MCF 10A (cell line): ENCODE results near the gene CAMKK2. TPM values are rescaled to one million over a fixed set of nuclear protein-coding genes. Genes with fewer than 3 reads are reported as not detected.

ENCODE experiments used
- BruUV-seq: library from RNA; stranded (reverse); fragments of 400-500 nt; replicated peaks from 2 replicates; lab custom pipeline; 2021; lab: Mats Ljungman, UMichigan
- CTCF ChIA-PET: fragments of 300-600 bp; sonication (Branson Sonifier 250); formaldehyde crosslinking; extraction: SDS; loops from one replicate; lab custom pipeline; 2021; ENCODE audit warnings: antibody characterized with exemption, inconsistent platforms; lab: Yijun Ruan, JAX
- POLR2A ChIA-PET: fragments of 300-600, 350-650 bp; sonication (Branson Sonifier 250); formaldehyde crosslinking; extraction: SDS; loops from one replicate; lab custom pipeline; 2020; ENCODE audit warnings: antibody characterized with exemption, inconsistent platforms; lab: Yijun Ruan, JAX
- DNase-seq: peaks from one replicate; pipeline ENCODE4 v3.0.0-alpha.2; 2018; ENCODE audit not compliant: unreplicated experiment
- H3K27ac Mint-ChIP-seq: one replicate; pipeline ENCODE4 v1.8.0; 2022; ENCODE audit warnings: mild to moderate bottlenecking, low read depth, mixed read lengths; ENCODE audit not compliant: unreplicated experiment
- H3K27me3 Mint-ChIP-seq: one replicate; pipeline ENCODE4 v1.8.0; 2022; ENCODE audit warnings: mixed read lengths; ENCODE audit not compliant: insufficient read depth, unreplicated experiment
- H3K36me3 Mint-ChIP-seq: one replicate; pipeline ENCODE4 v1.8.0; 2022; ENCODE audit warnings: mild to moderate bottlenecking, moderate library complexity, mixed read lengths; ENCODE audit not compliant: insufficient read depth, unreplicated experiment
- H3K4me1 Mint-ChIP-seq: one replicate; pipeline ENCODE4 v1.8.0; 2022; ENCODE audit warnings: mixed read lengths; ENCODE audit not compliant: insufficient read depth, unreplicated experiment
- H3K4me3 Mint-ChIP-seq: one replicate; pipeline ENCODE4 v1.8.0; 2022; ENCODE audit warnings: mild to moderate bottlenecking, moderate library complexity, mixed read lengths; ENCODE audit not compliant: unreplicated experiment
- H3K9me3 Mint-ChIP-seq: one replicate; pipeline ENCODE4 v1.8.0; 2022; ENCODE audit warnings: mixed read lengths; ENCODE audit not compliant: unreplicated experiment
- intact Hi-C: fragments of 100-400 bp; cut with micrococcal nuclease; formaldehyde crosslinking; loops from 2 replicates; pipeline ENCODE4 v1.14.1; 2022
- total RNA-seq: library from RNA; stranded (reverse); gene quantifications from 2 replicates; pipeline ENCODE4 v1.2.3, GENCODE V29; 2022
- TF ChIP-seq, protein P1 (sequence below): fragments of 200-600 bp; IDR thresholded peaks from one replicate; pipeline ENCODE4 v1.8.0; 2022; ENCODE audit warnings: antibody characterized with exemption, mild to moderate bottlenecking; ENCODE audit not compliant: unreplicated experiment

CAMKK2 gene
- total RNA-seq, 1 experiment from 2014 or later = 36.3 TPM

DNA sequence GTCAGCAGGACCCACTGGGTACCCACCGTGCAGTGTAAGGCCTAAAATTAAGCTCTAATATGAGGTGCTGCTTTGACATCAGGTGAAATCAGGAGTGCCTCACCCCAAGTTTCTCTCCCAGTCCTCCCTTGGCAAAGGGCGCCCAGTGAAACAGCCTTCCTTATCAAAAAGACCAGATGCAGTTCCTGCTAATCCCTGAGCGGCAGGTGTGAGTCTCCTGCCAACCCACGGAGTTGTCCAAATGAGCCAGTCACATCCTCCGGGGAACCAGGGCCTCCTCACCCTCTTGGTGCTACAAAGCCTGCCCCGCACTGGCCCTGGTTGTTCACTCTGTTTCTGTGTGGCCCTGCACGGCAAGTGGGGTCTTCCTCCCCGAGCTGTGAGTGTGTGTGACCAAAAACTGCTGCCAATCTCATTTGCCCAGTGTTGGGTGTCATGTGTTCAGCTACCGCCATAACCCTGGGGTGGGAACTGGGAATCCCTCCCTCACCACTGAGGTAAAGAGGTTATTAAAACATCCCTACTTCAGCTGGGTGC is 106.8 kb downstream of the CAMKK2 start:
- POLR2A ChIA-PET = no interaction called here
- no peak overlapping the region for H3K4me3 Mint-ChIP-seq
- BruUV-seq = no TSS peak
- CTCF ChIA-PET = interaction anchor here (0.5 to 1.7 kb wide), 6 partner anchors 8 to 607 kb away, joined by 3 to 6 read pairs (median 3); no protein-coding TSS in a partner anchor
- no peak for DNase-seq
- H3K27ac Mint-ChIP-seq = no peak overlapping the region
- no peaks in the 10 kb centered on the region for H3K9me3 Mint-ChIP-seq
- H3K4me1 Mint-ChIP-seq = peaks cover 21% of the 10 kb centered on the region
- H3K36me3 Mint-ChIP-seq = peaks cover 5% of the 10 kb centered on the region
- no peaks in the 10 kb centered on the region for H3K27me3 Mint-ChIP-seq
- TF ChIP-seq, protein P1, sequence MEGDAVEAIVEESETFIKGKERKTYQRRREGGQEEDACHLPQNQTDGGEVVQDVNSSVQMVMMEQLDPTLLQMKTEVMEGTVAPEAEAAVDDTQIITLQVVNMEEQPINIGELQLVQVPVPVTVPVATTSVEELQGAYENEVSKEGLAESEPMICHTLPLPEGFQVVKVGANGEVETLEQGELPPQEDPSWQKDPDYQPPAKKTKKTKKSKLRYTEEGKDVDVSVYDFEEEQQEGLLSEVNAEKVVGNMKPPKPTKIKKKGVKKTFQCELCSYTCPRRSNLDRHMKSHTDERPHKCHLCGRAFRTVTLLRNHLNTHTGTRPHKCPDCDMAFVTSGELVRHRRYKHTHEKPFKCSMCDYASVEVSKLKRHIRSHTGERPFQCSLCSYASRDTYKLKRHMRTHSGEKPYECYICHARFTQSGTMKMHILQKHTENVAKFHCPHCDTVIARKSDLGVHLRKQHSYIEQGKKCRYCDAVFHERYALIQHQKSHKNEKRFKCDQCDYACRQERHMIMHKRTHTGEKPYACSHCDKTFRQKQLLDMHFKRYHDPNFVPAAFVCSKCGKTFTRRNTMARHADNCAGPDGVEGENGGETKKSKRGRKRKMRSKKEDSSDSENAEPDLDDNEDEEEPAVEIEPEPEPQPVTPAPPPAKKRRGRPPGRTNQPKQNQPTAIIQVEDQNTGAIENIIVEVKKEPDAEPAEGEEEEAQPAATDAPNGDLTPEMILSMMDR = no peak
- intact Hi-C loops = no loop called here

DNA sequence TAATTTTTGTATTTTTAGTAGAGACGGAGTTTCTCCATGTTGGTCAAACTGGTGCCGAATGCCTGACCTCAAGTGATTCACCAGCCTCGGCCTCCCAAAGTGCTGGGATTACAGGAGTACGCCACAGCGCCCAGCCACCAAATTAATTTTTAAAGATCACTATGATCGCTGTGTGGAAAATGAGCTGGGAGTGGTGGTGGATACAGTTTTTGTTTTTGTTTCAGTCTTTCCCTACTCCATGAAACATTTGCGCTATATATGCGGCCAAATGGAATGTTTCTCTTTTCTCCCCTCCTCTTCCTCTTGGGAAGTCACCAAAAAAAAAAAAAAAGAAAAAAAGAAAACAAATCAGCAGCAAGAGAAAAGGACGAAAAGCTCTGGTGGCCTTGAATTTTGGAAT is 107.4 kb downstream of the CAMKK2 start:
- CTCF ChIA-PET = interaction anchor here (0.6 to 1.7 kb wide), 7 partner anchors 9 to 1800 kb away, joined by 3 to 6 read pairs (median 3); no protein-coding TSS in a partner anchor

DNA sequence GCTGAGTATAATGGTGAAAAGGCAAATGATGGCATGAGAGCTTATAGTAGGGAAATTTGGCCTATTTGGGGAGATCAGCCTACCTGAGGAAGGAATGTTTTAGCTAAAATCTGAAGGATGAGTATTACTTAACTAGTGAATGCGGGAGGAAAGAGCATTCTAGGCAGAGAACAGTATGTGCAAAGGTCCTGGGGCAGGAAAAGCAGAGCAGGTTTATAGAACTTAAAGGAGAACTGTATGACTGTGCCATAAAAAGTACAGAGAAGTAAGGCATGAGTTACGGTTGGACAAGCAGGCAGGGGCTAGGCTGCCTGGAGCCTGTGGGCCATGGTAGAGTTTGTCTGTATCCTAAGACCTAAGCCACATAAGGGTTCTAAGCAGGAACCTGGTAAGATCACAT is 108.3 kb downstream of the CAMKK2 start:
- no TSS peak for BruUV-seq
- Mint-ChIP-seq H3K9me3 (no peaks in the 10 kb centered on the region), H3K27me3 (no peaks in the 10 kb centered on the region), H3K4me1 (peaks cover 20% of the 10 kb centered on the region), H3K4me3 (no peak overlapping the region), H3K27ac (no peak overlapping the region), H3K36me3 (peaks cover 5% of the 10 kb centered on the region)
- ChIA-PET POLR2A (no interaction called here), CTCF (interaction anchor here (0.6 to 1.7 kb wide), 4 partner anchors 9 to 1801 kb away, joined by 3 to 6 read pairs (median 4); no protein-coding TSS in a partner anchor)
- TF ChIP-seq, protein P1 = no peak
- no peak for DNase-seq
- intact Hi-C loops = no loop called here

More for the DNA sequence above, 107.4 kb downstream of the CAMKK2 start:
- Mint-ChIP-seq H3K36me3 (peaks cover 5% of the 10 kb centered on the region), H3K9me3 (no peaks in the 10 kb centered on the region), H3K27me3 (no peaks in the 10 kb centered on the region), H3K4me1 (peaks cover 21% of the 10 kb centered on the region), H3K4me3 (no peak overlapping the region), H3K27ac (no peak overlapping the region)
- POLR2A ChIA-PET = interaction anchor here (0.6 kb wide), 1 partner anchor 26 kb away, joined by 4 read pairs; no protein-coding TSS in a partner anchor
- intact Hi-C loops = no loop called here
- DNase-seq = no peak
- no TSS peak for BruUV-seq
- TF ChIP-seq, protein P1 = no peak

Other genes starting within 250 kb of the CAMKK2 start
- 0.68 and 1.3 TPM in 2 replicates for gene P2RX7, start 163.8 kb downstream of the CAMKK2 start, total RNA-seq
- gene P2RX4, start 86.6 kb downstream of the CAMKK2 start, total RNA-seq = 8.1 and 10.7 TPM in 2 replicates
- 85.9 and 95.6 TPM in 2 replicates for gene ANAPC5, start 55.7 kb upstream of the CAMKK2 start, total RNA-seq
- 40.5 and 40.9 TPM in 2 replicates for gene RNF34, start 103.4 kb upstream of the CAMKK2 start, total RNA-seq